Nucleus accumbens (tissue), 56 donors: ENCODE results near the gene EVA1C.
"Not testable (repeated sequence)": the region's sequence is repeated elsewhere in the genome, so short reads cannot be mapped to it uniquely, and the experiment has no call there.

Experiments
- DNase-seq, 56 donors: peaks; one replicate each; lab custom pipeline; 2025; lab: John Stamatoyannopoulos, UW

EVA1C gene

GRCh38 chr21:32548978-32549377 is 136.5 kb downstream of the EVA1C start:
- DNase-seq: no peak

DNA sequence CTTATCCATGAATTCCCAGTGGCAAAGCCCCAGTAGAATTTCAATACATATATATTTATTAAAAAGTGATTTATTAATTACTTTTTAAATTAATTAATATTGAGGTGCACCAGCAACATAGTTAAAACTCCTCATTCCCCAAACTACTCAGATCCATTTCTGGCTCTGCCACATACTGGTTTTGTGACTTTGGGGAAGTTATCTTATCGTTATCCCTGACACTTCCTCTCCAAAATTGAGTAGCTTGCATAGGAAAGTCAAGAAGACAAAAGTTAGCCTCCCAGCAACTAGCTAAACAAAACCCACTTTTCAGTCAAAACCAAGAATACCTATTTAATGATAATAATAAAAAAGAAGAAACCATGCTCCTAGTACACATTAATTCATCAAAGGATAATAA is 136.9 kb downstream of the EVA1C start:
- no peak for DNase-seq

- DNase-seq: no peak
Observed at GRCh38 chr21:32549886-32550285, 137.4 kb downstream of the EVA1C start.

GRCh38 chr21:32554832-32555638 is 142.5 kb downstream of the EVA1C start:
- no peak for DNase-seq

DNA sequence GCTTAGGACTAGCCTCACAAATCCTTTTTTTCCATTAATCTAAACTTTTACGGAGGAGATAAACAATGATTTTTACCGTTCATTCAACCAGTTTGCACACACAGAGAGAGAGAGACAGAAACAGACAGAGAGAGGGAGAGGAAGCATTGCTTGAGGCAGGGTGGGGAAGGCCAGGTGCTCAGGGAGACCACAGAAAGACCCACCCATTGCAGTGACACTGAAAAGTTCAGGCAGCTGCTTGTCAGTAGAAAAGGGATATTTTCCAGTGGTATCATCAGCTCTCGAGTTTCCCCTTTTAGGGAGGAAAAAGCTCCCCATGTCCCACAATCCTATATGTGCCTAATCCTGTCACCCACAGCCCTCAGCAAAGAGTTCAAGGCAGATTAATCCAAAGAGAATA is 145.6 kb downstream of the EVA1C start:
- no peak for DNase-seq

DNA sequence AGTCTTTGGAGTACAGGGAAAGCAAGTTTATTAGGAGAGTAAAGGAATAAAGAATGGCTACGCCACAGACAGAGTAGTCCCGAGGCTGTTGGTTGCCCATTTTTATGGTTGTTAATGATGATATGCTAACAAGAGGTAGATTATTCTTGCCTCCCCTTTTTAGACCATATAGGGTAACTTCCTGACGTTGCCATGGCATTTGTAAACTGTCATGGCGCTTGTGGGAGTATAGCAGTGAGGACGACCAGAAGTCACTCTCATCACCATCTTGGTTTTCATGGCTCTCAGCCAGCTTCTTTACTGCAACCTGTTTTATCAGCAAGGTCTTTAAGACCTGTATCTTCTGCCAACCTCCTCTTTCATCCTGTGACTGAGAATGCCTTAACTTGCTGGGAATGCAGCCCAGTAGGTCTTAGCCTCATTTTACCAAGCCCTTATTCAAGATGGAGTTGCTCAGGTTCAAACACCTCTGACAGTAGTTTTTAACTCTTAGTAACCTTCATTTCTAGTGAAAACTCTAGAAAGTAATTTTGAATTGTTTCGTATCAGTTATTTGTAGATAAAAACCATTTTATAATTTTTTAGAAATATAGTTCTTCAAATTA is 146.6 kb downstream of the EVA1C start:
- DNase-seq: no peak

DNA sequence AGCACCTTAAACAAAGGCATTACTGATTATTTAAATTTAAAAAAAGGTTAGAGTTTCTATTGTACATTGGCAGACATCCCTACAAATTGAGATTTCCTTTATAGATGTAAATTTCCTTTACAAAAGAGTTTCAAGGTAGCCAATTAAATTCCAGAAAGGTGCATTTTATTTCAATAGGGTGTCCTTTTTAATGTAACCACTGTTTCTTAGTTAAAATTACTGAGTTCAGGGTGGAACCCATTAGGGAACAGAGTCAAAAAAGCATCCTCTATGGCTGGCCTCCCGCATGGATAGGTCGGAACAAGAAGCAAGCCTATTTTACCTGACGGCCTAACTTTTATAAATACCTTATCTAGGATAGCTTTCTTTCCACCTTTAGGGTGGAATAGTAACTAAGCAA is 148.4 kb downstream of the EVA1C start:
- DNase-seq: no peak

DNA sequence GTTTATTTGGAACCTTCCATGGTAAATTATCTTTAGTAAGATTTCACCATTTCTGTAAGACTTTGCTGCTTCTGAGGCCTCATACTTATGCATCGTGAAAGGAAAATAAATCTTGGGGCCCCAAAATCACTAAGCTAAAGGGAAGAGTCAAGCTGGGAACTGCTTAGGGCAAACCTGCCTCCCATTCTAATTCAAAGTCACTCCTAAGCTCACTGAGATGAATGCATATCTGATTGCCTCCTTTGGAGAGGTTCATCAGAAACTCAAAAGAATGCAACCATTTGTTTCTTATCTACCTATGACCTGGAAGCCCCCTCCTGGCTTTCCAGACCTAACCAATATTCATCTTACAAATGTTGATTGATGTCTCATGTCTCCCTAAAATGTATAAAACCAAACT is 149.0 kb downstream of the EVA1C start:
- DNase-seq: not testable (repeated sequence)

- DNase-seq: peak in 15 of 56 donors; percentile 1 to 46 (median 11)
Observed at GRCh38 chr21:32562426-32562825, 149.9 kb downstream of the EVA1C start.

- no peak for DNase-seq
Observed at GRCh38 chr21:32562915-32563314, 150.4 kb downstream of the EVA1C start.
